ENCODE data around the gene AEBP2.

AEBP2 gene

GRCh38 chr12:19520646-19521415 is 81.5 kb downstream of the AEBP2 start:
- no peak for DNase-seq (ENCODE audit: low read depth, low spot score)
- peak overlapping the region; percentile 26; the same call in 1 of the 2 replicates for H3K27ac ChIP-seq
- H3K4me3 ChIP-seq = no peak overlapping the region
- H3K36me3 ChIP-seq (ENCODE audit: insufficient read depth, low read length) = peaks cover 30% of the 10 kb centered on the region
- no peak overlapping the region for H3K9ac ChIP-seq (ENCODE audit: insufficient read length)
- no peaks in the 10 kb centered on the region for H3K9me3 ChIP-seq (ENCODE audit: low read depth, low read length)
- TF ChIP-seq POLR2AphosphoS5 (IDR thresholded peaks at IDR 0.05; ENCODE audit: borderline replicate concordance, low read depth, low read length) = no peak
- TF ChIP-seq EZH2 (IDR thresholded peaks at IDR 0.05) = no peak
- TF ChIP-seq FOXP2 (optimal IDR thresholded peaks at IDR 0.05; ENCODE audit: control extremely low read depth, extremely low read length, insufficient read depth) = no peak

GRCh38 chr12:19525274-19525673 is 86.0 kb downstream of the AEBP2 start:
- DNase-seq (ENCODE audit: low read depth, low spot score) = no peak
- Histone ChIP-seq H3K36me3 (ENCODE audit: insufficient read depth, low read length) (peaks cover 11% of the 10 kb centered on the region; the same call in 1 of the 2 replicates), H3K27ac (no peak overlapping the region), H3K9me3 (ENCODE audit: low read depth, low read length) (no peaks in the 10 kb centered on the region), H3K4me3 (no peak overlapping the region), H3K9ac (ENCODE audit: insufficient read length) (no peak overlapping the region)
- TF ChIP-seq FOXP2 (optimal IDR thresholded peaks at IDR 0.05; ENCODE audit: control extremely low read depth, extremely low read length, insufficient read depth) = no peak
- TF ChIP-seq EZH2 (IDR thresholded peaks at IDR 0.05) = no peak
- no peak for TF ChIP-seq POLR2AphosphoS5 (IDR thresholded peaks at IDR 0.05; ENCODE audit: borderline replicate concordance, low read depth, low read length)

- TF ChIP-seq POLR2AphosphoS5 (IDR thresholded peaks at IDR 0.05; ENCODE audit: borderline replicate concordance, low read depth, low read length) (no peak), FOXP2 (optimal IDR thresholded peaks at IDR 0.05; ENCODE audit: control extremely low read depth, extremely low read length, insufficient read depth) (no peak), EZH2 (IDR thresholded peaks at IDR 0.05) (no peak)
- no peak overlapping the region for H3K27ac ChIP-seq
- H3K9ac ChIP-seq (ENCODE audit: insufficient read length) = no peak overlapping the region
- no peaks in the 10 kb centered on the region for H3K9me3 ChIP-seq (ENCODE audit: low read depth, low read length)
- H3K4me3 ChIP-seq = no peak overlapping the region
- H3K36me3 ChIP-seq (ENCODE audit: insufficient read depth, low read length) = no peaks in the 10 kb centered on the region; the same call in 1 of the 2 replicates
- DNase-seq (ENCODE audit: low read depth, low spot score) = no peak
These were observed 88.6 kb downstream of the AEBP2 start for GRCh38 chr12:19527866-19528265.

- Histone ChIP-seq H3K27ac (no peak overlapping the region), H3K9me3 (ENCODE audit: low read depth, low read length) (no peaks in the 10 kb centered on the region), H3K36me3 (ENCODE audit: insufficient read depth, low read length) (no peaks in the 10 kb centered on the region), H3K4me3 (no peak overlapping the region), H3K9ac (ENCODE audit: insufficient read length) (no peak overlapping the region)
- TF ChIP-seq EZH2 (IDR thresholded peaks at IDR 0.05) (no peak), POLR2AphosphoS5 (IDR thresholded peaks at IDR 0.05; ENCODE audit: borderline replicate concordance, low read depth, low read length) (no peak), FOXP2 (optimal IDR thresholded peaks at IDR 0.05; ENCODE audit: control extremely low read depth, extremely low read length, insufficient read depth) (no peak)
- no peak for DNase-seq (ENCODE audit: low read depth, low spot score)
These were observed 89.5 kb downstream of the AEBP2 start for GRCh38 chr12:19528750-19529149.

GRCh38 chr12:19529951-19530636 is 90.8 kb downstream of the AEBP2 start:
- no peak overlapping the region for H3K4me3 ChIP-seq
- no peaks in the 10 kb centered on the region for H3K36me3 ChIP-seq (ENCODE audit: insufficient read depth, low read length)
- no peak overlapping the region; the same call in 1 of the 2 replicates for H3K27ac ChIP-seq
- H3K9me3 ChIP-seq (ENCODE audit: low read depth, low read length) = no peaks in the 10 kb centered on the region
- no peak overlapping the region for H3K9ac ChIP-seq (ENCODE audit: insufficient read length)
- TF ChIP-seq EZH2 (IDR thresholded peaks at IDR 0.05) (no peak), FOXP2 (optimal IDR thresholded peaks at IDR 0.05; ENCODE audit: control extremely low read depth, extremely low read length, insufficient read depth) (no peak)
- DNase-seq (ENCODE audit: low read depth, low spot score) = no peak

- Histone ChIP-seq H3K9me3 (ENCODE audit: low read depth, low read length) (0 out of 2 replicates have a peak, but pooled peaks cover 2% of the 10 kb centered on the region), H3K4me3 (no peak overlapping the region), H3K36me3 (ENCODE audit: insufficient read depth, low read length) (no peaks in the 10 kb centered on the region), H3K9ac (ENCODE audit: insufficient read length) (no peak overlapping the region), H3K27ac (no peak overlapping the region; the same call in 1 of the 2 replicates)
- no peak for TF ChIP-seq POLR2AphosphoS5 (IDR thresholded peaks at IDR 0.05; ENCODE audit: borderline replicate concordance, low read depth, low read length)
- no peak for TF ChIP-seq EZH2 (IDR thresholded peaks at IDR 0.05)
- no peak for TF ChIP-seq FOXP2 (optimal IDR thresholded peaks at IDR 0.05; ENCODE audit: control extremely low read depth, extremely low read length, insufficient read depth)
- DNase-seq (ENCODE audit: low read depth, low spot score) = no peak
These were observed 91.3 kb downstream of the AEBP2 start for GRCh38 chr12:19530637-19531023.

- TF ChIP-seq POLR2AphosphoS5 (IDR thresholded peaks at IDR 0.05; ENCODE audit: borderline replicate concordance, low read depth, low read length) (no peak), EZH2 (IDR thresholded peaks at IDR 0.05) (no peak)
- Histone ChIP-seq H3K9ac (ENCODE audit: insufficient read length) (no peak overlapping the region), H3K36me3 (ENCODE audit: insufficient read depth, low read length) (no peaks in the 10 kb centered on the region), H3K27ac (no peak overlapping the region), H3K9me3 (ENCODE audit: low read depth, low read length) (0 out of 2 replicates have a peak, but pooled peaks cover 9% of the 10 kb centered on the region), H3K4me3 (no peak overlapping the region)
- DNase-seq (ENCODE audit: low read depth, low spot score) = no peak
These were observed 94.3 kb downstream of the AEBP2 start for GRCh38 chr12:19533567-19533966.

GRCh38 chr12:19539071-19539470 is 99.8 kb downstream of the AEBP2 start:
- Histone ChIP-seq H3K4me3 (no peak overlapping the region), H3K36me3 (ENCODE audit: insufficient read depth, low read length) (no peaks in the 10 kb centered on the region), H3K9ac (ENCODE audit: insufficient read length) (no peak overlapping the region), H3K9me3 (ENCODE audit: low read depth, low read length) (0 out of 2 replicates have a peak, but pooled peaks cover 9% of the 10 kb centered on the region), H3K27ac (no peak overlapping the region)
- no peak for DNase-seq (ENCODE audit: low read depth, low spot score)
- TF ChIP-seq FOXP2 (optimal IDR thresholded peaks at IDR 0.05; ENCODE audit: control extremely low read depth, extremely low read length, insufficient read depth) (no peak), EZH2 (IDR thresholded peaks at IDR 0.05) (no peak), POLR2AphosphoS5 (IDR thresholded peaks at IDR 0.05; ENCODE audit: borderline replicate concordance, low read depth, low read length) (no peak)
